Globus pallidus (tissue), 1 donor: ENCODE data around the gene KLHL17.
A peak's percentile ranks its signal among the peaks of the same experiment; 100 is the strongest.

Experiments used
- DNase-seq: peaks from one replicate; pipeline ENCODE4 v3.0.0-alpha.2; 2015; ENCODE audit warnings: low spot score

KLHL17 gene

DNA sequence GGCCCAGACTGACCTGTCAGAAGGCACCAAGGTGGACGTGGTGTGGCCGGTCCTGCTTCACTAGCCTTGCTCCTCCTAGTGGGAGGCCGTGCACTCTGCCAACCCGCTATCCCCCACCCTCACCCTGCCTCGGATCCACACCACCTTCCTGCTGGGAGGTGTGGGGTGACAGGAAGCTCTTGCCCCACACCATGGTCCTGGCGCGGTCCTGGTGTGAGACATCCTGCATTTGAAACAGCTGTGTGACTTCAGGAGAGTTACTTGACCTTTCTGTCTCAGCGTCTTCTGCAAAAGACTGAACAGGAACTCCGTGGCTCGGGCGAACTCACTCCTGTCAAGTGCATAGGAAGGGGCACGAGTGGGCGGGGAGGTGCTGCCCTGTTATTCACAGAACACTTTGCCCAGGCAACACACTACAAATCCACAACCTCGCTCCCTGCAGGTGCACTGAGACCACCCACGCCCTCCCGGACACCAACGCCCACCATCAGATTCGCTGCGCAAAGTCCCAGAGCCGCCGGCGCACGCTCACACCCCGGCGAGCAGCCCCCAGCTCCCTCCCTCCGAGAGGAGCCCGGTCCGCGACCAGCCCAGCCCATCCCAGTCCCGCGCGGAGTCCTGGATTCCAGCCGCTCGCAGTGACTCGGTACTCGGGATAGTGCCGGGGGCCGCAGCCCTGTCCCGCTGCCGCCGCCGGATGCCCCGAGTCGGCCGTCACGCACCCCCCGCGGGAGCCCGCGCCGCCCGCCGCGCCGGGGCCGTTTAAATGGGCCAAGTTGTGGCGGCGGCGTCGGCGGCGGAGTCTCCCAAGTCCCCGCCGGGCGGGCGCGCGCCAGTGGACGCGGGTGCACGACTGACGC lies 37.0 kb upstream of the KLHL17 start, which contains the start of gene SAMD11:
Gene SAMD11 (plus strand): TSS at position 793 of the 860 bp plus-strand sequence. CDS start 509 bp downstream, outside the sequence.
- DNase-seq, result peak; percentile 71

DNA sequence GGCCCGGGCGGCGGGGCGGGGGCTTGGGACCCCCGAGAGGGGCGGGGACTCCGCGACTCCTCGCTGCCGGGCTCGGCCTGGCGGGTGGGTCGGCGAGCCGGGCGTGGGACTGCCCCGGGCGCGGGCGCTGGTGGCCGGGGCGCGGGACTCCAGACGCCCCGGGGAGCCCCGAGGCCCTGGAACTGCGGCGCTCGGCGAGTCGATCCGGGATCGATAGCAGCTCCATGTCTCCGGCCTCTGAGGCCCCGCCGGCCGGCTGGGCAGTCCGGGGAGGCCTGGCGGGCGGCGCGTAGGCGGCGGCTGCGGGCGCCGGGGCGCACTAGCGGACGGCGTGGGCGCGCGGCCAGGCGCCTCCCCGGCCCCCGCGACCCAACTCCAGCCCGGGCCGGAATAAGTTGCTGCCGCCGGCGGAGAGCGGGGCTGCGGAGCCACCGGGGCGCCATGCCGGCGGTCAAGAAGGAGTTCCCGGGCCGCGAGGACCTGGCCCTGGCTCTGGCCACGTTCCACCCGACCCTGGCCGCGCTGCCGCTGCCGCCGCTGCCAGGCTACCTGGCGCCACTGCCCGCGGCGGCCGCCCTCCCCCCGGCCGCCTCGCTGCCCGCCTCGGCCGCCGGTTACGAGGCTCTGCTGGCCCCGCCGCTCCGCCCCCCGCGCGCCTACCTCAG lies 36.3 kb upstream of the KLHL17 start:
- no peak for DNase-seq

DNA sequence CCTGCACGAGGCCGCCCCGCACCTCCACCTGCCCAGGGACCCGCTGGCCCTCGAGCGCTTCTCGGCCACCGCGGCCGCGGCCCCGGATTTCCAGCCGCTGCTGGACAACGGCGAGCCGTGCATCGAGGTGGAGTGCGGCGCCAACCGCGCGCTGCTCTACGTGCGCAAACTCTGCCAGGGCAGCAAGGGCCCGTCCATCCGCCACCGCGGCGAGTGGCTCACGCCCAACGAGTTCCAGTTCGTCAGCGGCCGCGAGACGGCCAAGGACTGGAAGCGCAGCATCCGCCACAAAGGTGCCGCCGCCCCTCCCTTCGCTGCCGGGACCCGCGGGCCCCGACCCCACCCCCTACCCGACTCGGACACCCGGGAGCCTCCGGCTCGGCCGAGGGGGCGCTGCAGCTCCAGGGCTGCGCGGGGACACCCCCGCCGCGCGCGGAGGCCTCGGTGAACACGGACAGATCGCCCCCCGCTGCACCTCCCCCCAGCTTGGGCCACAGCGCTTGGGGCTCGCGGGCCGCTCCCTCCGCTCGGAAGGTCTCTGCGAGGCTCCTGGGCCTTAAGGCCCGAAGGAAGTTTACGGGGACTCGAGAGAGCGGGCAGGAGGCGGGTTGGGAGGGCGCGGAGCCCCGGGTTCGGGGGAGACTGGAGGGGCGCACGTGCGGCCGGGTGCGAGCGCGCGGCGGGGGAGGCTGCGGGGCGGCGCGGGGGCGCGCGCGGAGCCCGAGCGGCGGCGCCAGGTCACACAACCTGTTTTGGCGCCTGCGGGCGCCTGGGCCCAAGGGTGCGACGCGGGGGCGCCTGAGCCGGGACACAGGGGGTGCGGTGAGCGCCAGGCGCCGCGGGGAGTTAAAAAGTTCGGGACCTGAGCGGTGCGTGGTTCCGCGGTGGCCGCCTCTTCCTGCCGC lies 35.5 kb upstream of the KLHL17 start:
- DNase-seq, result no peak

DNA sequence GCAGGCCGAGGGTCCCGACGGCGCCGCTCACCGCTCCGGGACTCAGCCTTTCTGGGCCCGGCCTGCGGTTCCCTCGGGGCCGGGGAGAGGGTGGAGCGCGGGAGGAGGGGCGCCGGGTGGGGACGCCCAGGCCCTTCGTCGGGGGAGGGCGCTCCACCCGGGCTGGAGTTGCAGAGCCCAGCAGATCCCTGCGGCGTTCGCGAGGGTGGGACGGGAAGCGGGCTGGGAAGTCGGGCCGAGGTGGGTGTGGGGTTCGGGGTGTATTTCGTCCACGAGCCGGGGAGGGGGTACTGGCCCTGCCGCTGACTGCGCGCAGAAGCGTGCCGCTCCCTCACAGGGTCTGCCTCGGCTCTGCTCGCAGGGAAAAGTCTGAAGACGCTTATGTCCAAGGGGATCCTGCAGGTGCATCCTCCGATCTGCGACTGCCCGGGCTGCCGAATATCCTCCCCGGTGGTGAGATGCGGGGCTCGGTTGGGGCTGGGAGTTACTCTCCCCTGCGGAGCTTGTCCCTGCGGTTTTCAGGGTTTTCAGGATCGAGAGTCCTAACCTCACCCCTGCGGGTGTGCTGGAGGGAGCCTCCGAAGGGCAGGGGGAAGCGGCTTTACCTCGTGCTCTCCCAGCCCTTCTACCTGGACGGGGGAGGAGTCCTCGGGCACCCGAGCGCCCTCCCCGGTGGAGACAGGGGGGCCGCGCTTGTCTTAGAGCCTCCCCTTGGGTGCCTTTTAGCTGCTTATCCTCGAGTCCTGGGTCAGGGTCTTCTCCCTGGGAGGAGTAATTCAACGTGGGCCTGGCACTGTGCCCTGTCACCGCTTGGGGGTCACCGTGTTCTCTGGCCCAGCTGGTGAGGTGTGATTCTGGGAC lies 34.6 kb upstream of the KLHL17 start:
- no peak for DNase-seq

DNA sequence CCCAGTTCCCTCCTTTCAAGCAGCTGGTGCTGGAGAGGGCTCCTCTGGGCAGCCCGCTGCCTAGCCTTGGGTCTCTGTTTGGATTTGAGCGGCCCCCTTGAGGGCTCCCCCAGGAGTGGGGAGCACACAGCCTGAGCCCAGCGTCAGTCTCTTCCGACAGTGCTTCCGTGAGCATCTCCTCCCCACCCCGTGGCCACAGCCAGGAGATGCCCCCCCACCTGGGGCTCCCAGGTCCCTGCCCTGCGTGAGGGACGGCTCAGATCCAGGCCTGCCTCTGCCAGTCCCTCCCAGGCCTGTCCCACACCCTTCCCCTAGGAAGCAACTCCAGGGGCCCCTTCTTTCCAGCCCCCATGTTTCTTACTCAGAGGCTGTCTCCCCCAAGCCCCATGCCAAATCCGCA lies 33.1 kb upstream of the KLHL17 start:
- DNase-seq, result no peak

DNA sequence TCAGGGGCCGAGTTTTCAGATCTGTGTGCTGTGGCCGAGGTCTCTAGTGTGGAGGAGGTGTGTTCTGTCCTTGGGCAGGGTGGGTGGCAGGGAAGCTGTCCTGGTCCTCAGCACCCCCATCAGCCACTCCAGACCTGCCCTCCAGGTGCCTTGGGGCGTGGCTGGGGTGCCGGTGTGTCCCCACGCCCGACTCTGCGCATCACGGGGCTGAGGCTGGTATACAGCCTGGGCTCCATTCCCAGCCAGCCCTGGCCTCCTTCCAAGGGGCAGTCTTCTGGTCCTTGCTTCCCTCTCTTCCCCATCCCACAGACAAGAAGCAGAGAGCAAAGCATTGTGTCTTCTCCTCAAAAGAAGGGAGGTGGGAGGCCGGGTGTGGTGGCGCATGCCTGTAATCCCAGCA lies 32.6 kb upstream of the KLHL17 start:
- DNase-seq, result no peak

DNA sequence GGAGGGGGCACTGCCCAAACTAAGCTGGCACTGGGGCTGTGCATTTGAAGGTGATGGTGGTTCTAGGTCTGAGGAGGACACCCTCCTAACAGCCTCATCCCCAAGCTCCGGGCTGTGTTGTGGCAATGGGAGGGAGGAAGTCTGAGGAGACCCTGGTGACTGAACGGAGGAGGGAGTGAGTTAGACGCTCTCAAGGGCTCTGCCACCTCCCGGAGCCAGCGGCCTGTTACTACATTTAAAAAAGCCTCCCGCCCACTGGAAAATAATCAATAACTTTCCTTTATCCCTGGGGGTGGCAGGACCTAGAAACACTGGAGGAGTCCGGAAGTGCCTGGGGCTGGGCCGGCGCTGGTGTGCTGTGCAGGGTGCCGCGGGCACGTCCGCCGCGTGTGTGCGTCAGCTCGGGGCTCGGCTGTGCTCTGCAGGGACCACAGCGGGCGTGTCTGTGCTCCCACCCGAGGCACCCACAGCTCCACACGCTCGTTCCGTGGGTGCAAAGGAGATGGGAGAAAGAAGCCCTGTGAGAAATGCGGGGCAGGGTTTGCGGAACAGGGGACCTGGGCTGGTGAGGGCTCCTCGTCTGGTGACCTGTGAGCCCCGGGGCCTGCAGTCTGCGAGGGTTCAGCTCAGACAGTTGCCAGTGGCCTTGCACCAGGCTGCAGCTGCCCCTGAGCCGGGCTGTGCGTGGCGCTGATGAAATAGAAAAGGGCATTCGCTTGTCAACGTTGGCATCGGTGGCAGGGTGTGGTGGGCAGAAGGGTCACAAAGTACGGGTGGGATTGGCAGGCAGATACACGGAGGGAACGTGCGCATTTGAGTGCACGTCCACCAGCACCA lies 31.3 kb upstream of the KLHL17 start:
- no peak for DNase-seq

DNA sequence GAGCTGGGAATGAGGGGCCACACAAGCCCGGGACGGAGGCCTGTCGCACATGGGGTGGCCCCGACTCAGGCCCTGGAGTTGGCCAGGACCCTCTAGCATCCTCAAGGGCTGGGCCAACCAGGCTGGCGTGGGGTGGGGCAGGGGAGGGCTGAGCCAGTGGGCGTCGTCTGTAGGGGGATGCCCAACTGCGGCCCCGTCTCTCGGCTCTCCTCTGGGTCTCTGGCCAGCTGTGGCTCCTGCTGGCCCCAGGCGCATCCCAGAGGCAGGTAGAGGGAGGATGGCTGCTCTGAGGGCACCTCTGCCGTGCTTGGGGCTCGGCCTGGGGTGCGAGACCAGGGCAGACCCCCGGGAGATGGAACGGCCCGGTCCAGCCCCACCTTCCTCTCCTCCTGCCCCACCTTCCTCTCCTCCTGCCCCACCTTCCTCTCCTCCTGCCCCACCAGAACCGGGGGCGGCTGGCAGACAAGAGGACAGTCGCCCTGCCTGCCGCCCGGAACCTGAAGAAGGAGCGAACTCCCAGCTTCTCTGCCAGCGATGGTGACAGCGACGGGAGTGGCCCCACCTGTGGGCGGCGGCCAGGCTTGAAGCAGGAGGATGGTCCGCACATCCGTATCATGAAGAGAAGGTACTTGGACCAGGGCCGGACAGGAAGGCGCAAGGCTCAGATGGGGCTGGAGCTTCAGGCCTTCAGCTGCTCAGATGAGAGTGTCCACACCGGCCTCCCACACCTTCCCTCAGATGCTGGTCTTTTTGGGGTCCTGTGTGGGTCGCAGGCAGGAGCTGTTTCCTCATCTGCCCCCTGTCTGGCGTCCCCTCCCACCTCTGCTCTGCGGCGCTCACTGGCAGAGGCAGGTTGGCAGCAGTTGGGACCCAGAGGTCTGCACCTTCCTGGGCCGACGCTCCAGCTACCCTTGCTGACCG lies 30.4 kb upstream of the KLHL17 start:
- DNase-seq, result no peak

DNA sequence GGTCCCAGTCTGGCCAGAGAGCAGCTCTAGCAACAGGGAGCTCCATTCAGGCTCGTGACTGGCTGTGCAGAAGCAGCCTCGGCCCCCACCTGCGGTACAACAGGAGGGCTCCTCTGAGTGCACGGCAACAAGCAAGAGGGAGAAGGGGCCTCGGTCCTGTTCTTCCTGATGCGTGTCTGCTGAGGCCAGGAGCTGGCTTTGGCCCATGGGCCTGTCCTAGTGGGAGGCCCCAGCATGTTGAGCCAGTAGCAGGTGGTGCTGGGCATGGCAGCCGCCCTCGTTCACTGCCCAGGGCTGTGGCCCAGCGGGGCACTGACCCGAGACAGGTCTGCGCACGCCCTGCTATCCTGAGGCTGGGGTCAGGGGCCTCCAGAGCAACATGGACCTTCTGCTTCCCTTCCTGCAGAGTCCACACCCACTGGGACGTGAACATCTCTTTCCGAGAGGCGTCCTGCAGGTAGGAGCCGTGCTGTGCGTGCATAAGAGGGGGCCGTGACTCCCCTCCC lies 29.7 kb upstream of the KLHL17 start:
- no peak for DNase-seq

DNA sequence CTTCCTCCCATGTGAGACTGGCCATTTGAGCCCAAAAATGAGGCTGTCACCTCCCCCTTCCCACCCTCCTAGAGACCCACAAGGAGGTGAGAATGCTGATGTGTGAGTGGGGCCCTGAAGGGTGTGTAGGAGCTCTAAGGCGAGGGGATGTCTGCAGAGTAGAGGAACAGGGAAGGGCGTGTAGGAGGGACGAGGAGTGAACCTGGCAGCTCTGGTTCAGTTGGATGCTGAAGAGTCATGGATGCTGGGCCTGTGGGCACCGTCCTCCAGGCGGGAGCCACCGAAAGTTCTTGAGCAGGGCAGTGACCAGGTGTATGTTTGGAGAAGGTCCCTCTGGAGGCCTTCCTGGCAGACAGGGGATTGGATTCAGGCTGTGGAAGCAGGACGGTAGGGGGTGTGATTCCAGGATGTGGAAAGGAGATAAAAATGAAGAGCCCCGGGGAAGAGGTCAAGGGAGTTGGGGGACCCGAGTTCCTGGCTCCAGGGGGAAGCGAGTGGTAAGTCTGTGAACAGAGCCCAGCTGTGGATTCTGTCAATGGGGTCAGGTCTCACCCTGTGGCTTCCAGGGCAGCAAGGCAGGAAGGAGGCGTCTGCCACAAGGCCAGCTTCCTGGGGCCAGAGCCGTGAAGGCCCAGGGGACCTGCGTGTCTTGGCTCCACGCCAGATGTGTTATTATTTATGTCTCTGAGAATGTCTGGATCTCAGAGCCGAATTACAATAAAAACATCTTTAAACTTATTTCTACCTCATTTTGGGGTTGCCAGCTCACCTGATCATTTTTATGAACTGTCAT lies 28.8 kb upstream of the KLHL17 start:
- no peak for DNase-seq

DNA sequence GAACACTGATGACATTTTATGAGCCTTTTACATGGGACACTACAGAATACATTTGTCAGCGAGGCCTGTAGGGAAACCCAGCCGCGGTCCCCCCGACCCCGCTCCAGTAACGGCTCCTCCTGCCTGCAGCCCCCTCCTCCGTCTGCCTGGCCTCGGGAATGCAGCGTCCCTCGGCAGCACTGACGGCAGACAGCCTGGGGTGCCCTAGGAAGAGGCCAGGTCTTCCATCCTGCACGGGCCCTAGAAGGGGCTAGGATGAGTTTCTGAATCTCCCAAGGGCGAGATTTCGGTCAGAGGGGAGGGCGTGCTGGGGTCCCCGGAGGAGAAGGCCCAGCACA lies 28.2 kb upstream of the KLHL17 start:
- no peak for DNase-seq

DNA sequence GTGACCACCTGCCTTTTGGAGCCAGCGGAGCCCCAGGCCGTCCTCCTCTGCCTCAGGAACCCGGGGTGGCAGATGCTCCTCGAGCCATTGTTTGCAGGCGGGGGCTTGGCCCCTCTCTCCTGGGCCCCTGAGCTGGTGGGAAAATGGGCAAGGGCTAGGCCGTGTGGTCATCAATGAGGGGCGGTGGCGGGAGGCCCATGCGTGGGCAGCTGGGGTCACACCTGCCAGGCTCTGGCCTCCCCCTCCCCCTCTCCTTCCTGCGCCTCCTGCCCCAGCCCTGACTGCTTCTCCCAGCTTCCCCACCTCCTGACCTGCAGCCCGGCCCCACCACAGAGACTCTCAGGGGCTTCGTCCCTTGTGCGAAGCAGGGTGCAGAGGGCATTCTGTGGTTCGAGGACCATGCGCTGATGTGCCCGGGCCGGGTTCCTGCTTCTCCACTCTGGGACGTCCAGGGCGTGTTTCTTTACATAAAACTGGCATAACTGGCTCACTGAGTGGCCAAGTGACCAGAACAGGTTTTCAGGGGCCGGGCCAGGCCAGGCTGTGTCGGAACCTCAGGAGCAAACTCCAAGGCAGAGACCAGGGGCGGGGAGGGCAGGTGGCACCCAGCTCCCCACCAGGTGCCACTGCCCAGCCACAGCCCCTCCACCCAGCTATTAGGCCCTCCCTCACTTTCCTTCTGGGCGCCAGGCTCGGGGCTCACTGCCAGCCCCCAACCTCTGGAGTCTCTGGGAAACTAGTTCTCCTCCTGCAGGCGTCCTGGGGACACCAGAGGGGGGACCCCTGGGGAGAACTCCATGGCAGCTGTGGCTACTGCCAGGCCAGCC lies 27.4 kb upstream of the KLHL17 start:
- no peak for DNase-seq

DNA sequence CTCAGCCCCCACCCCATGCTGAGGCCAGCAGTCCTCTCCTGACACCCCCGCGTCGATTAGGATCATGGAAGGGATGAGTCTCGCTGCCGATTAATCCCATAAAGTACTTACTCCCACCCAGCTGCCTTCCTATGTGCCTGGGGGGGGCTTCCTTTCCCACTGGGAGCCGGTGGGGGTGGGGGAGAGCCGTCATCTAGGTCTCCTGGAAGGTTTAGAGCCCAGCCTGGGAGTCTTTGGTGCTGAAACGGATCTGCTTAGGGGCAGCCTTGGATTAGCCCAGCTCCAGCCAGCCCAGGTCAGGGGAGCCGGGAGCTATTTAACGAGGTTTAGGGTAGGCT lies 26.8 kb upstream of the KLHL17 start:
- DNase-seq, result no peak

DNA sequence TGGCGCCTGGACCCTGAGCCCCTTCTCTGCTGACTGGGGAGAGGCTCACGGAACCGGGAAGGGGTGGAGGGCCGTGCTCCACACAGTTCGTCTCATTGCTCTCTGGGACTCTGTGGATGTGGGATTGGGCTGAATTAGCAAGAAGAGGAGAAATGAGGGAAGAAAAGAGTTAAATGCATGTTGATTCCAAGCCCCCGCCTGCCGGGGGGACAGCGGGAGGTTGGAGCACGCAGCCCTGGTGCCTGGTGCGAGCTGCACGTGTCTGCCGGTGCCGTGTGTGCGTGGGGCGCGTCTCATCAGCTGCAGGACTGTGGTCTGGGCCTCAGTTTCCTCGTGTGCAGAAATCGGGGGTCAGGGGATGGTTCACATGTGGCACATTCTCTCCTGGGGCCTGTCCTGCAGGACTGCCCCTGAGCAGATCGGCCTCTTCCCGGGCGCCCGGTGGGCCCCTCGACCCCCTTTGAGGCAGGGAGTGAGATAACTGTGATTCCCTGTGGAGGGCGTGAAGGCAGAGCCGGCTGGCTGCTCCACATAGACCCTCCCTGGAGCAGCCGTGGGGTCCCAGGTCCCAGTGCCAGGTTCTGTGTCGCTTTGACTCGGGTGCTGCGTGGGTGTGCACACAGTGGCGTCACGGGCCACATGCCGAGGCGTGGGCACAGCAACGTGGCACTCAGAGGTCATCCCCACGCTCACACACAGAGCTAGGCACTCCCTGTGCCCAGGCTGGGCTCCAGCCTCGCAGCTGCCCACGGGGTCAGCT lies 25.2 kb upstream of the KLHL17 start:
- no peak for DNase-seq

DNA sequence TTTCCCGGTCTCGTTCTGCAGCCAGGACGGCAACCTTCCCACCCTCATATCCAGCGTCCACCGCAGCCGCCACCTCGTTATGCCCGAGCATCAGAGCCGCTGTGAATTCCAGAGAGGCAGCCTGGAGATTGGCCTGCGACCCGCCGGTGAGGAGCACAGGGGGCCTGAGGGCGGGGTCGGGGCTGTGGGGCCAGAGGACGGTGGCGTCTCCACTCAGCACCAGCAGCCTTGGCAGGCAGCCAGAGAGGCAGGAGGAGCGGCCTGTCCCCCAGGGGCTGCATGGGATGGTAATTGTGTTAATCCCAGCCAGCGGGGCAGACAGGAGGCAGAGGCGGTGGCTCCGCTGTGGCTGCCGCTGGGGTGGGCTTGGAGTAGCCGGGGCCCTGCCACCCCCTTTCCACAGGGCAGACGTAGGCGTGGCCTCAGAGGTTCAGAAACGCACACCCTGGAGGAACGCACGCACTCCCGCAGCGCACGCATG lies 24.6 kb upstream of the KLHL17 start:
- no peak for DNase-seq

DNA sequence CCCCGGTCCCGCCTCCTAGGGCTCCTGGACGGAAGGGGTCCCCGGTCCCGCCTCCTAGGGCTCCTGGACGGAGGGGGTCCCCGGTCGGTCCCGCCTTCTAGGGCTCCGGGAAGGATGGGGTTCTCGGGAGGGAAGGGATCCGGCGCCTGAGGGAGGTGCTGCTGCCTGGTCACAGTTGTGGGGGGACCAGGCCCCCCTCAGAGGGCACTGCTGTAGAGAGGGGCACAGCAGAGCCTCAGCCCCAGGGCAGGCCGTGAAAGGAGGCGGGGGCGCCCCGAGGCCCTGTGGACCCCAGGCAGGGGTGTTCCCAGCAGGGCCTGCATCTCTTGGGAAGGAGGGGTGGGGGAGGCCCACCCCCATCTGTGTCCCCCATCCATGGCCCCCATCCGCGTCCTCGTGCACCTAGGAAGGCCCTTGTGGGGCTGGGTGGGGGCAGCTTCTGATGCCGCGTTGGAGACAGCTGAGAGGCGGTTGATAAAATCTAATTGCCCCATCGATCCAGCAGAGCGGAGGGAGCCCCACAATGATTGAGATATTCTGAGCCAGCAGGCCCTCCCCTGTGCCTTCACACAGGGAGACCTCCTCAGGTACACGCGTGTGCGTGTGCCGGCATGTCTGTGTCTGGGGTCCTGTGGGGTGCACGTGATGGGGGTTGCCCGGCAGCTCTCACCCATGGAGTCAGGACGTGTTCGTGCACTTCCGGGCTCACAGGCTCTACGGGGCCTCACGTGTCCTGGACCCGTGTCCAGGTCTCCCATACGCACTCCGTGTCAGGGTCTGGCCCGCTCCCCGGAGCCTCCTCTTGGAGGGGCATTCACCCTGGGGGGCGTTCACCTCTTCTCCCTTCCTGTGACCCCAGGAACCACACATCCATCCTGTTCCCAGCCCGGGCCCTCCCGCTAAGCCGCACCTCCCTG lies 23.8 kb upstream of the KLHL17 start:
- DNase-seq, result no peak
